NCI-H748 treated with DMSO at 0.1 percent for 48 hours (cell line): ENCODE results near the gene NKX6-2.
"Not testable (repeated sequence)": the region's sequence is repeated elsewhere in the genome, so short reads cannot be mapped to it uniquely, and the experiment has no call there.

Source experiments
- DNase-seq: peaks from one replicate; lab custom pipeline; 2025; lab: John Stamatoyannopoulos, UW

Gene NKX6-2

DNA sequence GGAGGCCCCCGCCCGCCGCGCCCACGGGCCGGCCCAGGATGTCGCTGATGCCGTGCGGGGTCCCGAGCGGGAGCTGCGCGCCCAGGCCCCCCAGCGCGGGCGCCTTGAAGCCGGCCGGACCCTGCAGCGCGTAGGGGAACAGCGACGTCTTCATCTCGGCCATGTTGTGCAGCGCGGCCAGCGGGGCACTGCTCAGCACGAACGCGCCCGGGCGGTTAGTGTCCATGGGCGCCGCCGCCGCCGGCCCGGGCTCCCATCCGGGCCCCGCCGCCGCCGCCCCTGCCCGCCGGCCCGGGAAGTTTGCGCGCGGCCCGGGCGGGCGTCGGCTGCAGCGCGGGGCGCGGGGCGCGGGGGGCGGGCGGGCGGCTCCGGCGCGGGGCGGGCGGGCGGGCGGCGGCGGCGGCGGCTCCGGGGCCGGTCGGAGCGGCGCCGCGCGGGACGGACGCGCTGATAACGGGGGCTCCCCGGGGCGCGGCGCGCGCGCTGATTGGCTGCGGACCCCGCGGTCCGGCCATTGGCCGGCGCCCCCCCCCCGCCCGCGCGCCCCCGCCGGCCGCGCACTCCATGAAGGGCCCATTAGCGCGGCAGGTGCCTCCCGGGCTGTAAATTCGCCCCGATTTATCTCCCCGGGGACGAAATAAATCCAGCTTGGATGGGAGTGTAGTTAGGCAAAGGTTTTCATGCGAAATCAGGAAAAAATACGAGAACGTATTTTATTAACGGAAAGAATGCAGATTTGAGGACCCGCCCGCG is at the start of gene NKX6-2:
Gene NKX6-2, minus strand, starts transcription at position 425 of the 753 bp plus-strand sequence. Its CDS starts 199 bp downstream, at position 226.
- DNase-seq = no peak

DNA sequence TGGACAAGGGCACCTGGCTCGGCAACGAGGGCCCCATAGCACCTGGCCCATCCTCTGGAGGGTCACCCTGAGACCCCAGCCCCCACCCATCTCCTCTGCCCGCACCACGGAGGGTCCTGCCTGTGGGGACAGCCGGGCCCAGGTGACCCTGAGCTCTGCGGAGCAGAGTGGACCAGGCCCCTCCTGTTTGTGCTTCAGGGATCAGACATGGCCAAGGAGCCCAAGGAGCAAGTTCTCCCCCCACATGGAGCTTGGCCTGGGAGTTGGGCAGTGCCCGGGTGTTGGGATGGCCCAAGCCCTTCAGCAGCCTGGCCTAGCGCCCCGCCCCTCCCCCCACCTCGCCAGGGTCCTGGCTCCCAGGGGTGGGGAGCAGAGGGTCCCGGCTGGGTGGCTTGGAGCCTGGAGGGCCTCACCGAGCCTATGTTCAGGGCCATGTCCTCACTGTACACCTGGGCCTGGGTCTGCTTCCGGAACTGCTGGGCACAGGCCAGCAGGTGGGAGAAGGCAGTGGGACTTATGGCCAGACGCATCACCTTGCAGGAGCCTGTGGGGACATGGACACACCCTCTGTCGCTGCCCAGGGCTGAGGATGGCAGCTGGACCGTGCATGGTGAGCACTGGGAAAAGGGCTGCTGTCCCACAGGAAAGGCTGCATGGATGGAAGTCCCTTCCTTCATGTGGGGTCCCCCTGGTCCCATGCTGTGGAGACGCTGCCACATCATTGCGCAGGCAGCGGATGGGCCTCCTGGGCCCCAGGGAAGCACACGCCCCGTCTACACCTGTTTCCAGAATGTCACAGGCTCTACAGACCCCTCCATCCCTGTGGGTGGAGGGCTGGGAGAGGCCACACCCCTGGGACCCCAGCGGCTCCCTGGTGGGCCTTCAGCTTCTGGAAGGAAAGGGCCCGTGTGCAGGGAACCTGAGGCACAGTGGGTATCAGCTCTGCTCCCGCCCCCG is 49.2 kb upstream of the NKX6-2 start:
- no peak for DNase-seq

DNA sequence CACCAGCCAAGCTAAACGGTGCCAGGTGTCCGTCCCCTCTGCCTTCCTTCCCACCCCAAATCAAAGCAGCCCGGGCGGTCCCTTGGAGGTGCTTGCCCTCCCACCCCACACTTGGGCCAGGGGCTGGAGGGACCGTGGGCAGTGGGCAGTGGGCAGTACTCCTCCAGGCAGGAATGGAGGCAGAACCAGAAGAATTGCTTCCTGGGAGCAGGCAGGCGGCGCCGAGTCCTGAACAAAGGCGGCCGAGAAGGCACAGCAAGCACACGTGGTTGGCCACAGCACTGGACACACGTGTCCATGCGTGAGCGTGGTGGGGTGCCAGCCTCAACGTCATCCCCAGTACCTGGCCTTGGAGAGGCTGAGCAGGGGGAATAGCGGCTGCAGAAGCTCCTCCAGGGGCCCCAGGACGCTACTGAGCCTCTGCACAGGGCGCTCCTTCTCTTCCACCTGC is 48.4 kb upstream of the NKX6-2 start:
- no peak for DNase-seq

DNA sequence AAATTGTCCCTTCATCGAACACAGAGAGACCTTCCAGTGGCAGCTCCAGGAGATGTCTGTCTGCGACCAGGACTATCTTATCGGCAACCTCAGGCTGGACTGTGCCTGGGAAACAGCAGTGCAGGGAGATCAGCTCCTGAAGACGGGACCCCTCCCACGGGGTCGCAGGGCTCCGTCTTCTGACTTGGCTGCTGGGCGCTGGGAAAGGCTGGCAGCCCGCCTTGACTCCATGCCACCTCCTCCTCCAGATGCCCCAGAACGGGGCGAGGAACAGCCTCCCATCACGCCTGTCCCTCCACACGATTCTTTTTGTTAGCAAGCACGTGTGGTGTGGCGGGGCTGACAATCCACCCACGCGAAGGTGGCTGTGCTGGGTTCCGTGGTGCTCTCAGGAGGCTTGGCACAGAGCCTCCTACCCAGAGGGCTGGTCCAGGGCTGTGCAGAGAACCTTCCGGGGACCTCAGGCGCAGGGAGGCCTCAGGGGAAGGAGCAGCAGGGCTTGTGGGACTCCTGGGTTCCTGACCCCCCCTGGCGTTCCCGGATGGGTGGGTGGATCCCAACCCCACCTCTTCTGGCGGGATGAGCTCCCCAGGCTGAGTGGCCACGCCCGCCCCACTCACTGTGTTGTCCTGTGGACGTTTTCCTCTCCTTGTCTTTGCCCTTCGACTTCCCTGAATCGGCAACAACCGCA is 47.6 kb upstream of the NKX6-2 start:
- no peak for DNase-seq

DNA sequence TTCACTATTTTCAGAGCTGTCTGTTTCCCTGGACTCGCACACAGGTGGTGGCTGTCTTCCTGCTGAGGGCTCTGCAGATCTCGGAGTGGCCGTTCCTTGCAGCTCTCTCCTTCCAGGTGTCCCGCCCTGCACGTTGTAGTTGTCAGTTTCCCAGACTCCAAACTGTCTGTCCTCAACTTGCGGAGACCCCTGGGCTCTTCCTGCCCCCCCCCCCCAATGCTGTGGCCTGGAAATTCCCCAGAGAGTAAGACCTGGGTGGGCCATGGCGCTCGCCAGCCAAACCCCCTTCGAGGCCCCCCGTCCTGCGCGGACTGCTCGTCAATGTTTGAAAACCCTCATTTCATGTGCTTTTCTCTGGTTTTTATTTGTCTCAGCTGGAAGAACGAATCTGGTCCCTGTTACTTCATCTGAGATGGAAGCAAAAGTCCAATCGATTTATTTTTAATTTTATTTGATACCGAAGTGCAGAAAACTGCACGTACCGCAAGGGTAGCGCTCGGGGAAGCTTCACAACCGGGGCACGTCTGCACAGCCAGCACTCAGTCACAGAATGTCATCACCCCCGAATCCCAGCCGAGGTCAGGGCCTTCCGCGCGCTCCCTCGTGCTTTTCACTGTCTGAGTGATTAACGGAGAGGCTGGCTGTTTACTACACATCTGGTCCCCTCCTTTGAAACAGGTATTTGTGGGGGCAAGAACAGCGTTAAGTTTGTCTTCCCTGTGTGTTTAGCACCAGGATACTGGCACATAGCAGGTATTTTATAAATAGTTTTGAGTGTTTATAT is 46.4 kb upstream of the NKX6-2 start:
- no peak for DNase-seq

DNA sequence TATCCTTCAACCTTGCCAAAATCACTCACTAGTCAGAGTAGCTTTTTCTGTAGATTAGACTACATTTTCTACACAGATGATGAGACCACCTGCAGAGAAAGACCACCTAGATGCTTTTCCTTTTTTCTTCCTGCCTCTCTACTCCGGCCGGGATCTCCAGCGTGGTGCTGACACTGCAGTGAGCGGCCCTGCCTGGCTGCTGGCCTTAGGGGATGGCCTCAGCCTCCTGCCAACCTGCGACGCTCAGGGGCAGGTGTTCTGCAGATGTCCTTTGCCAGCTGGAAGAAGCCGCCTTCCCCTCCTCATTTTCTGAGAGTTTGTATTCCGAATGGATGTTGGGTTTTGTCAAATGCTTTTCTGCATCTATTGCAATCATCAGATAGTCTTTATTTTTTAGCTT is 43.5 kb upstream of the NKX6-2 start:
- DNase-seq = no peak

DNA sequence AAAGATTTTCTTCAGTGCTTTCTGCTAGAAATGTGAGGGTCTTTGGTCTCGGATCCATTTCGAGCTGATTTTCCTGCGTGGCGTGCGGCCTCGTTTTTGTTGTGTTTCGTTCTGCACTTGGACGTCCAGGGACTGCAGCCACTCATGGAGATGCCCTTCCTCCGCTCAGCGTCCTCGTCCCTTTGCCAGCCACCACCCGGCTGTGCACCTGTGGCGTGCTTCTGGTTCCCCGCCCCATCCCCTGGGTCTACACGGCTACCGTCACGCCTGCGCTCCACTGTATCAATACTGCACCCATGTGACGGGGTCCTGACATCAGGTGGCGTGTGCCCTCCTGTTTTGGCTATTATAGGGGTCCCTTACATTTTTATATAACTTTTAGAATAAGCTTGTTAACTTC is 42.7 kb upstream of the NKX6-2 start:
- no peak for DNase-seq

DNA sequence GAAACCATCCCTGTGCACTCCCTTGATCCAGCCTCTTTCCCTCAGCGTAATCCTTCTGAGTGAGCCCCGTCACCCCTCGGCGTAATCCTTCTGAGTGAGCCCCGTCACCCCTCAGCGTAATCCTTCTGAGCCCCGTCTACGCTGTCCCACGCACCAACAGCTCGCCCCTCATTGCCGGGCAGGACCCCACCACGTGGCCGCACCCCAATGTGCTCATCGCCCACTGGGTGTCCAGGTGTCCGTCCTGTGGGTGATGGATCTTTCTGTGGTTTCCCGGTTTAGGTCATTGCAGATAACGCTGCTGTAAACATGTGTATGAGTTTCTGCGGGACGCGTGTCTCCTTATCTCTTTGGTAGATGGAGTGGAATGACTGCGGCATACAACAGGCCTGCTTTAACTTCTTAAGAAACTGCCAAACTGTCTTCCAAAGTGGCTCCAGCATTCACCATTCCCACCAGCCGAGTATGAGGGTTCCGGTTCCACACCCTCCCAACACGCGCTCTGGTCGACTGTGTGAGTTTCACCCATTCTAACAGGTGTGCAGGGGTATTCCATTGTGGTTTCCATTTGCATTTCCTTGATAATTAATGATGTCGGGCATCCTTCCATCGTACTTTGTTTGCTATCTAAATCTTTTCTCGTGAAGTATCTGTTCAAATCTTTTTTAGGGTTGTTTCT is 42.1 kb upstream of the NKX6-2 start:
- no peak for DNase-seq

DNA sequence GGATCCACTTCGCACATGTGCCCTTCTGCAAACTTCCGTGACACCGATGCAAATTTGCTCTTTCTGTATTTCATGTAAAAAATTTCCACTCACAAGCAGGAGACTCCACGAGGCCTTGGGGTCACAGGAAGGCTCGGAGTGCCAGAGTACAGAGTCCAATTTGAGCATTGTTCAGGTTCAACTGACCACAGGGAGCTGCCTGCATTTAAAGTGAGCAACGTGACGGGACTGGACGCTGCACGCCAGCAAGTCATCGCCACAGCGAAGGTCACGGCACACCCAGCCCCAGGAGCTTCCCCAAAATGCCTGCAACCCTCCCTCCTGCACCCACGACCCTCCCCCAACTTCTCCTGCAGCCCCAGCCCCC is 41.5 kb upstream of the NKX6-2 start:
- DNase-seq = no peak

DNA sequence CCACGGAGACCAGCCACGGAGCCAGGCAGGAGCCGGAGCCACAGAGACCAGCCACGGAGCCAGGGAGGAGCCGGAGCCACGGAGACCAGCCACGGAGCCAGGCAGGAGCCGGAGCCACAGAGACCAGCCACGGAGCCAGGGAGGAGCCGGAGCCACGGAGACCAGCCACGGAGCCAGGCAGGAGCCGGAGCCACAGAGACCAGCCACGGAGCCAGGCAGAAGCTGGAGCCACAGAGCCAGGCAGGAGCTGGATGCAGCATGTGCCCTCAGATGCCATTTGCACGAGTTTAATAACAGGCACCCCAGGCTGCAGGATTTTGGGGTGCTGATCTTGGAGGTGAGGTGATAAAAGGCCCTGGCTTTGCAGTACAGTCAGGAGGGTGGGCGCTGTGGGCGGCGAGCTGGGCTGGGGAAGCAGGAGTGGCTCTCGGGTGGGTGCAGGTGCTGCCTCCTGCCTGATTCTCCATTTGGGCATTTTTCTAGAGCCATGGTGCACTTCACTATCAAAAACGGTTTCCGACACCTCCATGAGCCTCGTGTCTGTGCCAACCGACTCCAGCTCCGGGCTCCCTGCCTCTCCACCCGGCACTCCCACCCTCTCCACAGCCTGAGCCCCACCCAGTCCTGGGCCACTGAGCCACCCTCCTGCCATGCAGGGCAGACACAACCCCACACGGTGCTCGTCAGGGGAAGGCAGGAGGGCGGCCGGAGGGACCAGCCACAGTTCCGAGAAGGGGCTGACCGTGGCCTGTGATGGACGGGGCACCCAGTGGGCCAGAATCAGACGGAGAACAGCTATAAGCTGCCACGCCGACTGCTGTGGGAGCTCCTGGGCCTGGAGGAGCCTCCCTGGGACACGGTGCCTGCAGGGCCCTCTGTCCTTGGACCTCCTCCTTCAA is 40.8 kb upstream of the NKX6-2 start:
- DNase-seq = no peak

DNA sequence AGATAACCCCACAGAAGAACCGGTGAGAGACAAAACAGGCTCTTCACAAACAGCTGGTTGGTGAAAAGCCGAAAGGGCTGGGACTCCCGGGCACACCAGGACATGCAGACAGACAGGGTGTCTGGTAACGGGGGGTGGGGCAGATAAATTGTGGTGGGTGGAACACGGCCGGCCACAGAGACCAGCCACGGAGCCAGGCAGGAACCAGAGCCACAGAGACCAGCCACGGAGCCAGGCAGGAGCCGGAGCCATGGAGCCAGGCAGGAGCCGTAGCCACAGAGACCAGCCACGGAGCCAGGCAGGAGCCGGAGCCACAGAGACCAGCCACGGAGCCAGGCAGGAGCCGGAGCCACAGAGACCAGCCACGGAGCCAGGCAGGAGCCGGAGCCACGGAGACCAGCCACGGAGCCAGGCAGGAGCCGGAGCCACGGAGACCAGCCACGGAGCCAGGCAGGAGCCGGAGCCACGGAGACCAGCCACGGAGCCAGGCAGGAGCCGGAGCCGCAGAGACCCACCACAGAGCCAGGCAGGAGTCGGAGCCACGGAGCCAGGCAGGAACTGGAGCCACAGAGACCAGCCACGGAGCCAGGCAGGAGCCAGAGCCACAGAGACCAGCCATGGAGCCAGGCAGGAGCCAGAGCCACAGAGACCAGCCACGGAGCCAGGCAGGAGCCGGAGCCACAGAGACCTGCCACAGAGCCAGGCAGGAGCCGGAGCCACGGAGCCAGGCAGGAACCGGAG is 40.0 kb upstream of the NKX6-2 start:
- DNase-seq = not testable (repeated sequence)

DNA sequence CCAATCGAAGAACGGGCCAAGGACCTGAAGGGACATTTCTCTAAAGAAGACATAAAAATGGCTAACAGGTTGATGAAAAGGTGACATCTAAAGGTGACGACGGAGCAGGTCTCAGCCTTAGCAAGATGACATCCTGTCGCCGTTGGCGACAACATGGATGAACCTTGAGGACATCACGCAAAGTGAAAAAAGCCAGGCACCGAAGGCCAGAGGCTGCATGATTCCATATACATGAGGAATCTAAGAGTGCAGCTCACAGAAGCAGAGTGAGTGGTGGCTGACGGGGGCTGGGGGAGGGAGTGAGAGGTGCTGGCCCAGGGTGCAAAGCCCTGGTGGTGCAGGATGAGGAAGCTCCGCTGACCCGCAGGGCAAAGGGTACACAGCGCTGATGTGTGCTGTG is 34.1 kb upstream of the NKX6-2 start:
- no peak for DNase-seq

DNA sequence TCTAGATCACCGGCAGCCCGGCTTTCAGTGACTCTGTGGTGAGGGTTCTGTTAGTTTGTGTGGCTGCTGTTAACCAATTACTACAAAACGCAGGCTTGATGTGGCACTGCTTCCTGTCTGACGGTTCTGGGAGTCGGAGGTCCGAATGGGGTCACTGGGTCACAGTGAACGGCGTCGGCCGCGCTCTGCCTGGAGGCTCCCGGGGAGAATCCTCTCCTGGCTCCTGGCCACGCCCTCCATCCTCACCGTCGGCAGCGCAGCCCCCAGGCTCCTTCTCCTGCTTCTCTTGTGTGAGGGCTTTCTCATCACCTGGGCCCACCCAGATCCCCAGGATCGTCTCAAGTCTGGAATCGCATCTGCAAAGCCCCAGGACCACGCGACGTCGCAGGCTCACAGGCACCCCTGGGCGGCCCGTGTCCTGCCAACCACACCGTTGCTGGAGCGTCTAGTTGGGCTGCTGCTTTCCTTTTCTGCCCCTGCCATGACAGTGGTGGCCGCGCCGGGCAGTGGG is 31.8 kb upstream of the NKX6-2 start:
- DNase-seq = no peak

DNA sequence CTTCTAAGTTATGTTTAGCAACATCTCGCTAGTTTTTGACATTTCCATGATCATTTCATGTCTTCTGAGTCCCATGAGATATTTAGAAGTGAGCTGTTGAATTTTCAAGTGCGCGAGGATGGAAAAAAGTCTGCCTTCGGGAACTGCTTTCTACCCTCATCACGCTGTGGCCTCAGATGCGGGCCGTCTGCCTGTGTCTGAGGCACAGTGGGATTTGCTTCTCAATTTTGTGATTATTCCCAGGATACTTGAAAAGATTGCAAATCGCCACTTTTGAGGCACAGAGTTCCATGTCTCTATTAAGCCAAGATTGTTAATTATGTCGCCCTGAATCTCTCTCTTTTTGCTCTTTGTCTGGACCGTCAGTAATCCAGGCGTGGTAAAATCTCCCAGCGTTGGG is 30.8 kb upstream of the NKX6-2 start:
- DNase-seq = no peak

DNA sequence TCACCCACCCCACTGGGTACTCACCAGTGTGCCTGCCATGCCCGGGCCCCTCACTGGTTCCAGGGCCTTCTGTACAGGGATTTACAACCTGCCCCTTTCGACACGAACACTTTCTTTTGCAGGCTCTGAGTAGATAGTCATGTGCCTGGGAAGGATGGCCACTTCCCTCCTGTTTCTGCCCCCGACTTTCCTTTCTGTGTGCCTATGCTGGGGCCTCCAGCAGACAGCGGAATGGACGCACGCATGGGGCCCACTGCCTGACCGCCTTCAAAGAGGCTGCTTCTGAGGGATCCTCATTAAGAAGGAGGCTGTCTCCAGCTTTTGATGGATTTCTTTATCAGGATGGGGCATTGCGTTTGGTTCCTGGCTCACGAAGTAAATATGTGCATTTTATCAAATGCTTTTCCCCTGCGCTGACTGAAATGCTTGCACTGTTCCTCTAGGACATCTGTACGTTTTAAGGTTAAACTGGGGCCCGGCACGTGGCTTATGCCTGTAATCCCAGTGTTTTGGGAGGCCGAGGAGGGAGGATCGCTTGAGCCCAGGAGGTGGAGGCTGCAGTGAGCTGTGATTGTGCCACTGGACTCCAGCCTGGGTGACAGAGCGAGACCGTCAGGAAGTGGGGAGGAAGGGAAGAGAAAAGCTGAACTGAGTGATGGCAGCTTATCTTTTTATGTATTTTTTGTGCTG is 29.4 kb upstream of the NKX6-2 start:
- no peak for DNase-seq

DNA sequence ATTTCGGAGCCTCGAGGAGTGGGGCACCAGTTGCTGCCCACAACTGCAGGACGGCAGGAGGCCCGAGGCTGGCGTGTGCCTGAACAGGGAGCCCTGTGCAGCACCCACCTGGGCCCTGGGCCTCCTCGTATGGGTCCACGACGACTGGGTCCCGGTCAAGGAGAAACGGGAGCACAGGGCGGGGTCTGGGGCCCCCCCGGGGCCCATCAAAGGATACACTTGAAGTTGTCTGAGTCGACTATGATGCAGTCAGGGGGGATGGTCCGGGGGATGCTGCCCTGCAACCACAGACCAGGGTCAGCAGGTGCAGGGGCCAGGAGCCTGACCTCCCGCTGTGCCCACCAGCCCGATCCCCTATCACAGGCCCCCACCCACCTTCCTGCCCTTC is 28.5 kb upstream of the NKX6-2 start:
- no peak for DNase-seq

DNA sequence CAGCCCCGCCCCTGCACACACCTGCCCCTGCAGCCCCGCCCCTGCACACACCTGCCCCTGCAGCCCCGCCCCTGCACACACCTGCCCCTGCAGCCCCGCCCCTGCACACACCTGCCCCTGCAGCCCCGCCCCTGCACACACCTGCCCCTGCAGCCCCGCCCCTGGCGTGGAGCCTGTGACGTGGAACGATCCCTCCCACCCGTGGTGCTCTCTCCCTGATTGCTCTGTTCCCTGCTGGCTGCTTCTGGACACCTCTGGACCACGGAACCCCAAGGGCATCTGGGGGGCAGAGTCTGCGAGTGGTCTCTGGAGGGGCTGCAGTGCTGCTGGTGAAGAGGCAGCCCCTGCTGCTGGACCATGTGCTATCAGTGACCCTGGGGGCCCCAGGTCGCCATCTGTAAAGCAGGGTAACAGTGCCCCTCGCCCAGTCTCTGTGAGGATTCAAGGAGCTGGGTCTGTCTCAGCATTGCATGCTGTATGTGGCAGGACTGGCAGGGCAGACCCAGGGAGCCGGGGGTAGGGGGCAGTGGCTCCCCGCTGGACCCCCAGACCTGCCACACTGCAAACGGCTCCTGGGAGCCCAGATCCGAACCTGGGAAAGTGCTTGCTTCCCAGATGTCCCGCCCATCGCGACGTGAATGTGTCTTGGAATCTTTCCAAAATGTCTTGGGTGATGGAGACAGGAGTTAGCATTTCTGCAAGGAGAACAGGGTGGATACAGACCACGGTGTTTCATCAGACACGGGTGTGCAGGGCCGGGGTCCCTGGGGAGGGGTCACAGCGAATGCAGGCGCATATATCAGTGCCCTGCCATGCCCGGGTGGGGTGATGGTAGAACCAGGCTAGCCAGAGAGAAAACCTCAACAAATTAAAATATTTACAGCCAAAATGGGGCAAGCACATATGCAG is 27.9 kb upstream of the NKX6-2 start:
- DNase-seq = no peak

DNA sequence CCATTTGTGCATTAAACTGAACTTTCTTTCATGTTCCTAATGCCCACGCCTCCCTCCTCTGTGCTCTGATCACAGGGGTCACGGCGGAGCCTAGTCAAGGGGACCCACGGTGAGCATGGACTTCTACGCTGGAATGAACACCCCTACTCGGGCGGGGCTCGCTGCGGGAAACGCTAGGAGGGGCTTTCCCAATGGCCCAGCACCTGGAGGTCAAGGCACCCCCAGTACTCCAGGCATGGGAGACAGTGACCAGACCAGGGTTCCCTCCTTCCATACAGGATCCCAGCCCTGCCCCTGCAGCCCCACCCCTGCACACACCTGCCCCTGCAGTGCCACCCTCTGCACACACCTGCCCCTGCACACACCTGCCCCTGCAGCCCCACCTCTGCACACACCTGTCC is 27.1 kb upstream of the NKX6-2 start:
- DNase-seq = no peak
